HEK293T (cell line): ENCODE data around the gene GALNT13.

Experiments
- ARNT ChIP-seq: fragments of 450-650 bp; IDR thresholded peaks from 2 replicates; pipeline ENCODE4 v1.6.1; 2017; ENCODE audit warnings: mild to moderate bottlenecking
- BHLHE40 ChIP-seq: fragments of 450-650 bp; IDR thresholded peaks from 2 replicates; pipeline ENCODE4 v1.6.1; 2016; ENCODE audit warnings: mild to moderate bottlenecking, moderate library complexity, borderline replicate concordance
- CTBP1 ChIP-seq: fragments of 450-650 bp; IDR thresholded peaks from 2 replicates; pipeline ENCODE4 v1.6.1; 2016; ENCODE audit warnings: borderline replicate concordance
- ELF4 ChIP-seq: fragments of 450-650 bp; IDR thresholded peaks from 2 replicates; pipeline ENCODE4 v1.6.1; 2017; ENCODE audit warnings: antibody characterized with exemption
- FOXK2 ChIP-seq: fragments of 450-650 bp; IDR thresholded peaks from 2 replicates; pipeline ENCODE4 v1.6.1; 2016; ENCODE audit warnings: mild to moderate bottlenecking
- HDGF ChIP-seq: fragments of 450-650 bp; IDR thresholded peaks from 2 replicates; pipeline ENCODE4 v1.6.1; 2017; ENCODE audit warnings: antibody characterized with exemption, borderline replicate concordance
- L3MBTL2 ChIP-seq: fragments of 450-650 bp; conservative IDR thresholded peaks from 2 replicates; pipeline ENCODE4 v1.6.1; 2016; ENCODE audit warnings: mild to moderate bottlenecking
- LEF1 ChIP-seq: fragments of 450-650 bp; IDR thresholded peaks from 2 replicates; pipeline ENCODE4 v1.6.1; 2017; ENCODE audit warnings: mild to moderate bottlenecking, borderline replicate concordance
- NFRKB ChIP-seq: fragments of 450-650 bp; IDR thresholded peaks from 2 replicates; pipeline ENCODE4 v1.6.1; 2016; ENCODE audit warnings: mild to moderate bottlenecking, moderate library complexity
- SP1 ChIP-seq: fragments of 450-650 bp; IDR thresholded peaks from 2 replicates; pipeline ENCODE4 v1.6.1; 2017
- SUZ12 ChIP-seq: fragments of 450-650 bp; IDR thresholded peaks from 2 replicates; pipeline ENCODE4 v1.6.1; 2016; ENCODE audit warnings: mild to moderate bottlenecking
- TARDBP ChIP-seq: fragments of 450-650 bp; IDR thresholded peaks from 2 replicates; pipeline ENCODE4 v1.6.1; 2016
- ZNF384 ChIP-seq: fragments of 450-650 bp; IDR thresholded peaks from 2 replicates; pipeline ENCODE4 v1.6.1; 2016
- TF ChIP-seq, protein P1 (sequence below): fragments of 450-650 bp; IDR thresholded peaks from 2 replicates; pipeline ENCODE4 v1.6.1; 2016

GRCh38 chr2:154343282-154343681, 471.6 kb downstream of the GALNT13 start:
- TF ChIP-seq SP1 (no peak), TARDBP (no peak), BHLHE40 (no peak), ZNF384 (no peak), CTBP1 (no peak), ELF4 (no peak), FOXK2 (no peak), SUZ12 (no peak), L3MBTL2 (no peak), HDGF (no peak), ARNT (no peak), LEF1 (no peak), NFRKB (no peak)
- TF ChIP-seq, protein P1, sequence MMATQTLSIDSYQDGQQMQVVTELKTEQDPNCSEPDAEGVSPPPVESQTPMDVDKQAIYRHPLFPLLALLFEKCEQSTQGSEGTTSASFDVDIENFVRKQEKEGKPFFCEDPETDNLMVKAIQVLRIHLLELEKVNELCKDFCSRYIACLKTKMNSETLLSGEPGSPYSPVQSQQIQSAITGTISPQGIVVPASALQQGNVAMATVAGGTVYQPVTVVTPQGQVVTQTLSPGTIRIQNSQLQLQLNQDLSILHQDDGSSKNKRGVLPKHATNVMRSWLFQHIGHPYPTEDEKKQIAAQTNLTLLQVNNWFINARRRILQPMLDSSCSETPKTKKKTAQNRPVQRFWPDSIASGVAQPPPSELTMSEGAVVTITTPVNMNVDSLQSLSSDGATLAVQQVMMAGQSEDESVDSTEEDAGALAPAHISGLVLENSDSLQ: no peak
